ENCODE results near the gene PRRG2.

DNA sequence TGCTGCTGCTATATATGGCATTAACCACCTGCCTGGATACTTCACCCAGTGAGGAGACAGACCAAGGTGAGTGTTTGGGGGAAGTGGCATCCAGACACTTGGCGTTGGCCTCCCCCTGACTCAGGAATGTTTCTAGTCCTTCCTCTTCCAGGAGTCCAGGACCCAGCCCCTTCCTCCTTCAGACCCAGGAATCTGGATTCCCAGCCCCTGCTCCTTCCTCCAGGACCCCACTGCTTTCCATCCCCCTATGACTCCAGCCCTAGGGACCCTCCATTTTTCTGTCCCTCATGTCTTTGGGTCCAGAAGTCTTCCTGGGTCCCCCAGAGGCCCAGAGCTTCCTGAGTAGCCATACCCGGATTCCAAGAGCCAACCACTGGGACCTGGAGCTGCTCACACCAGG lies 2.1 kb downstream of the PRRG2 start:
- TF ChIP-seq, protein P1, sequence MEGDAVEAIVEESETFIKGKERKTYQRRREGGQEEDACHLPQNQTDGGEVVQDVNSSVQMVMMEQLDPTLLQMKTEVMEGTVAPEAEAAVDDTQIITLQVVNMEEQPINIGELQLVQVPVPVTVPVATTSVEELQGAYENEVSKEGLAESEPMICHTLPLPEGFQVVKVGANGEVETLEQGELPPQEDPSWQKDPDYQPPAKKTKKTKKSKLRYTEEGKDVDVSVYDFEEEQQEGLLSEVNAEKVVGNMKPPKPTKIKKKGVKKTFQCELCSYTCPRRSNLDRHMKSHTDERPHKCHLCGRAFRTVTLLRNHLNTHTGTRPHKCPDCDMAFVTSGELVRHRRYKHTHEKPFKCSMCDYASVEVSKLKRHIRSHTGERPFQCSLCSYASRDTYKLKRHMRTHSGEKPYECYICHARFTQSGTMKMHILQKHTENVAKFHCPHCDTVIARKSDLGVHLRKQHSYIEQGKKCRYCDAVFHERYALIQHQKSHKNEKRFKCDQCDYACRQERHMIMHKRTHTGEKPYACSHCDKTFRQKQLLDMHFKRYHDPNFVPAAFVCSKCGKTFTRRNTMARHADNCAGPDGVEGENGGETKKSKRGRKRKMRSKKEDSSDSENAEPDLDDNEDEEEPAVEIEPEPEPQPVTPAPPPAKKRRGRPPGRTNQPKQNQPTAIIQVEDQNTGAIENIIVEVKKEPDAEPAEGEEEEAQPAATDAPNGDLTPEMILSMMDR (IDR thresholded peaks at IDR 0.05 in 4 of 5, conservative IDR thresholded peaks at IDR 0.05 in 1 of 5), result no peak
- no peak for TF ChIP-seq POLR2A (IDR thresholded peaks at IDR 0.05)

All from gastrocnemius medialis (tissue), 4 donors.